Nephron (organoid): ENCODE results near the gene DIAPH2.

ENCODE experiments used
- H3K27ac Mint-ChIP-seq, 3 experiments: 2 replicates each; pipeline ENCODE4 v1.8.0; 2020; ENCODE audit warnings: mixed read lengths in 3 of 3, mild to moderate bottlenecking in 2 of 3, moderate library complexity in 1 of 3
- H3K27me3 Mint-ChIP-seq: 2 replicates; pipeline ENCODE4 v1.8.0; 2021; ENCODE audit warnings: low read depth, mild to moderate bottlenecking, moderate library complexity, mixed read lengths
- H3K36me3 Mint-ChIP-seq: 2 replicates; pipeline ENCODE4 v1.8.0; 2020; ENCODE audit warnings: low read depth, mixed read lengths
- H3K4me1 Mint-ChIP-seq: 2 replicates; pipeline ENCODE4 v1.8.0; 2020; ENCODE audit warnings: mixed read lengths
- H3K4me3 Mint-ChIP-seq, 3 experiments: 2 replicates each; pipeline ENCODE4 v1.8.0; 2020; ENCODE audit warnings: mild to moderate bottlenecking in 3 of 3, mixed read lengths in 3 of 3, moderate library complexity in 2 of 3
- H3K9me3 Mint-ChIP-seq: 2 replicates; pipeline ENCODE4 v1.8.0; 2020; ENCODE audit warnings: mixed read lengths
- CTCF ChIP-seq, 3 experiments: fragments of 200-600 bp; sonication (generic); IDR thresholded peaks; one replicate each; pipeline ENCODE4 v1.5.0; 2021; ENCODE audit warnings: antibody characterized with exemption in 3 of 3; ENCODE audit not compliant: unreplicated experiment in 3 of 3

Gene DIAPH2

DNA sequence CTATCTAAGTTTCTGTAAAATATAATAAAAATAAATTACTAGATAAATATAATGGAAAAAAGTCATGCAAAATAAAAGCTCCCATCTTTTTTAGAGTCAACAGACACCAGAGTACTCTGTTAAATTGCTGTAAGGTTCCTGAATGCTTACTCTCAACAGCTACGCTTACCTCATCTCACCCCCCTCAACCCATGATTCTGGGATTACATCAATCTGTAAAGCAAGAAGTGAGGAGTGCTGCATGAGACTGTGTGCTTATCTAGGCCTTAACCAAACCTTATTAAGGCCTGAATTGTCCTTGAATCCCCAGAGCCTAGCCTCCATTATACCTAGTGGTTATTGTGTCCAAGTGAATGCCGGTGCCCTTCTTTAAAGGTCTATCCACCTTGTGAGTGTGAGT lies 934.9 kb downstream of the DIAPH2 start:
- H3K36me3 Mint-ChIP-seq: no peaks in the 10 kb centered on the region
- no peak overlapping the region for H3K27ac Mint-ChIP-seq
- H3K4me1 Mint-ChIP-seq: no peaks in the 10 kb centered on the region
- H3K4me3 Mint-ChIP-seq: no peak overlapping the region
- H3K9me3 Mint-ChIP-seq: no peaks in the 10 kb centered on the region
- H3K27me3 Mint-ChIP-seq: peaks cover 4% of the 10 kb centered on the region
- TF ChIP-seq CTCF (IDR thresholded peaks at IDR 0.05; ENCODE audit: unreplicated experiment in 3 of 3): no peak

DNA sequence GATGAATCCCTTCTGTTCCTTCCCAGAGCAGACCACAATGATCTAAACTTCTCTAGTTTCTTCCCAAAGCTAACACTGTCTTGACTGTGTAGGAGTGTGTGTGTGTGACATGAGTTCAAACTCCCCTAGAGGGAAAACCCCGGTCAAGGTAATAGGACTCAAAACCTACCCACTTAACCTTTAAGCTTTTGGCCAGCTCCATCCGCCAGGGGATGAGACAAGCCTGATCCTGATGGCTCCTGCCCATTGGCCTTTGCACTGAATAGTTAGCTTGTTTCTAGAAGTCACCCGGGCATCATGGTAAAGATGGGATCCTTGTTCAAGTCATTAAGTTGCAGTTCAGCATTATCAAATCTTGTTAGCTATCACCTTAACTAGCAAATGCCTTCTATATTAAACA lies 937.5 kb downstream of the DIAPH2 start:
- Mint-ChIP-seq H3K4me3 (no peak overlapping the region), H3K27ac (no peak overlapping the region), H3K36me3 (no peaks in the 10 kb centered on the region), H3K9me3 (no peaks in the 10 kb centered on the region), H3K27me3 (peaks cover 4% of the 10 kb centered on the region), H3K4me1 (no peaks in the 10 kb centered on the region)
- TF ChIP-seq CTCF (IDR thresholded peaks at IDR 0.05; ENCODE audit: unreplicated experiment in 3 of 3): no peak

- no peaks in the 10 kb centered on the region for H3K27me3 Mint-ChIP-seq
- H3K9me3 Mint-ChIP-seq: no peaks in the 10 kb centered on the region
- no peak for TF ChIP-seq CTCF (IDR thresholded peaks at IDR 0.05; ENCODE audit: unreplicated experiment in 3 of 3)
- peaks cover 10% of the 10 kb centered on the region for H3K4me1 Mint-ChIP-seq
- H3K27ac Mint-ChIP-seq: no peak overlapping the region
- H3K36me3 Mint-ChIP-seq: no peaks in the 10 kb centered on the region
- no peak overlapping the region for H3K4me3 Mint-ChIP-seq
These were observed 943.7 kb downstream of the DIAPH2 start for GRCh38 chrX:97628326-97628725.

DNA sequence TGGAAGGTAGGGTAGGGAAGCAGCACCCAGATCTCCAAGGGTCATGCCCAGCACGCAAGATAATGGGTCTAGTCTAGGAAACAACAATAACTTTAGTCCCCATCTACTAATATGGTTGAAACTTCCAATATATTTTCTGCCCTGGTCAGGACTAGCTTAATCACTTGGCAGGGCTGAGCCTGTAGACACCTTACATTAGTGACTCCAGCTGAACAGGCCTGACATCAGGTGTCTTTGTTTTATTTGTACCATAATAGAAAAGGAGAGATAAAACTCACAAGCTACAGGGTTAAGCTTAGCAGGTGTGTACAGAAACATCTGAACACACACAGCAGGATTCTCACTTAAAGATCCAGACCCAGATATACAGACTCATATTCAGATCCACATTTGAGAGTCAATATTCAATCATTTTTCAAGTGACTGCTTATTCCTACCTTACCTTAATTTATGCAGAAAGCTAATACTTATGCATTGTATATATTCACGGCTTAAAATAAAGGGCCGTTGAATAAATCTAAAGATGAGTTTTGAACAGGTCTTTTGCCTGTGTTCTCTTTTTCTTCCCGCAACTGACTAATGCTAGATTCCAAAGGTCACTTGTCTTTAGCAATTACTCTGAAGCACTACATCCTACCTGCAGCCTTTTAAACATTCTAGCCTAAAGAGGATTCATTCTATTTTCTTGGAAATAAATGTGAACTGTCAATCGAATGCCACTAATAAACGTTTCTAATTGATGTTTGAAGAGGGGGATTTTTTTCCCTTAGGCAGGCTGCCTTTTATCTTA lies 944.4 kb downstream of the DIAPH2 start:
- H3K27ac Mint-ChIP-seq: no peak overlapping the region
- no peak overlapping the region for H3K4me3 Mint-ChIP-seq
- H3K27me3 Mint-ChIP-seq: no peaks in the 10 kb centered on the region
- no peaks in the 10 kb centered on the region for H3K36me3 Mint-ChIP-seq
- TF ChIP-seq CTCF (IDR thresholded peaks at IDR 0.05; ENCODE audit: unreplicated experiment in 3 of 3): no peak
- no peaks in the 10 kb centered on the region for H3K9me3 Mint-ChIP-seq
- H3K4me1 Mint-ChIP-seq: peaks cover 10% of the 10 kb centered on the region

- H3K4me1 Mint-ChIP-seq: peaks cover 10% of the 10 kb centered on the region
- TF ChIP-seq CTCF (IDR thresholded peaks at IDR 0.05; ENCODE audit: unreplicated experiment in 3 of 3): no peak
- H3K27me3 Mint-ChIP-seq: no peaks in the 10 kb centered on the region
- H3K9me3 Mint-ChIP-seq: no peaks in the 10 kb centered on the region
- no peaks in the 10 kb centered on the region for H3K36me3 Mint-ChIP-seq
- no peak overlapping the region for H3K27ac Mint-ChIP-seq
- H3K4me3 Mint-ChIP-seq: no peak overlapping the region
These were observed 944.9 kb downstream of the DIAPH2 start for GRCh38 chrX:97629597-97629985.

DNA sequence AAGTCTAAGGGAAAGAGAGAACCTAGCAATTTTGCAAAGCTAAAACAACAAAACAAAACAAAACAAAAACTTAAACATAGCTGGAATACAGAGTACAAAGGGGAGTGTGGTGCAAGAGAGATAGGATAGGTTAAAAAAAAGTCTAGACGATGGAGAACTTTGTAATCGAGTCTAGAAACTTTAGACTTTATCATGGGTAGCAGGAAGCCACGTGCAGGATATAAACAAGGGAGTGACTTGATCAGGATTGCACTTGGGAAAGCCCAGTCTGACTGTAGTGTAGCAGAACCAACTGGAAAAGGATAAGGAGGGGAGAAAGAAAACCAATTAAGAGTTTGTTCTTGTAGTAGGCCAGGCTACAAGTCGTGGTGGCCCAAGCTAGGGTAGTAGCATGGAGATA lies 949.2 kb downstream of the DIAPH2 start:
- Mint-ChIP-seq H3K27ac (no peak overlapping the region), H3K36me3 (no peaks in the 10 kb centered on the region), H3K9me3 (no peaks in the 10 kb centered on the region), H3K4me3 (no peak overlapping the region), H3K27me3 (no peaks in the 10 kb centered on the region), H3K4me1 (peaks cover 21% of the 10 kb centered on the region)
- TF ChIP-seq CTCF (IDR thresholded peaks at IDR 0.05; ENCODE audit: unreplicated experiment in 3 of 3): no peak
